Stimulated activated naive CD4-positive, alpha-beta T cell (primary cell): Measurements from ENCODE around the gene ADGRG6.

Experiments used
- DNase-seq, 6 experiments: peaks; one replicate each; lab custom pipeline; 2025; lab: John Stamatoyannopoulos, UW

The ADGRG6 gene

DNA sequence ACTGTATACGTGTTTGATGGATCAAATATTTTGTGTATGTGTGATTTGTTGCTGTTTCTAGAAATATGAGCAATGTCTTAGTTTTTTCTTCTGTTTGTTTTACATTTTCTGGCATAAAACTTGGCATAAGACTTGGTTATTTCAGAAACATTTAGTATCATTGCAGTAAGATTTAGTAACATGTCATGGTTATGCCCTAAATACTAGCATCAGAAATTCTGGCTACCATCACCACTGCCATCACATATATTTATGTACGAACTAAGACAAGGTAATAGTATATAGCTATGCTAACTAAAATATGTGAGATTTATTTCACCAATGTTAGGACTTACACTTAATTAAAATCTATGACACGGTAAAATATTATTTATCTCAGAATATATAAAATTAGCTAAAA, 10.3 kb upstream of the ADGRG6 start:
- DNase-seq = no peak

DNA sequence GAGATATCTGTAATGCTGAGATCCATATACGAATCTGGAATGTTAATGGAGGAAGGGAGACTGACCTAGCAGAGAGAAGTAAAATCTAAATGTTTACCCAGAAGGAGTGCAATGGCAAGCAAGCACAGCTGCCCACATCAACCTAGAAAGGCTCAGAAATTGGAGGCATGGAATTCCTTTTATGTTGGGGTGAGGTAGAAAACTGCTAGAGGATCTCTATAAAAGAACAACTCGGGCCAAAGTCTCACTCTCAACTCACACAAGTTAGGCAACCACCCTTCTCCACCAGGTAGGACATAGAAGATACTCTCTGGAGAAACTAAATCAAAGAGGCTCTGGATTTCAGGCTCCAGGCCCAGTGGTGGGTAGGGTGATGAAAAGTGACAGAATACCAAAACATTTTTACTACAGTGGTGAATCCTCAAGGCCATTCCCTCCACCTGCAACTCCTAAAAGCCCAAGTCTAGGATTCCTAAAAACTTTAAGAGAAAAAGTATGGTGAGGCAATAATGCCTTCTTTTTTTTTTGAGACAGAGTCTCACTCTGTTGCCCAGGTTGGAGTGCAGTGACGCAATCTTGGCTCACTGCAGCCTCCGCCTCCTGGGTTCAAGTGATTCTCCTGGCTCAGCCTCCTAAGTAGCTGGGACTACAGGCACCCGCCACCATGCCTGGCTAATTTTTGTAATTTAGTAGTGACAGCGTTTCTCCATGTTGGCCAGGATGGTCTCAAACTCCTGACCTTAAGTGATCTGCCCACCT, 9.5 kb upstream of the ADGRG6 start:
- no peak for DNase-seq

- DNase-seq = no peak
Measured at GRCh38 chr6:142293121-142293520, 8.7 kb upstream of the ADGRG6 start.

- DNase-seq = no peak
Measured at GRCh38 chr6:142294679-142295078, 7.1 kb upstream of the ADGRG6 start.

DNA sequence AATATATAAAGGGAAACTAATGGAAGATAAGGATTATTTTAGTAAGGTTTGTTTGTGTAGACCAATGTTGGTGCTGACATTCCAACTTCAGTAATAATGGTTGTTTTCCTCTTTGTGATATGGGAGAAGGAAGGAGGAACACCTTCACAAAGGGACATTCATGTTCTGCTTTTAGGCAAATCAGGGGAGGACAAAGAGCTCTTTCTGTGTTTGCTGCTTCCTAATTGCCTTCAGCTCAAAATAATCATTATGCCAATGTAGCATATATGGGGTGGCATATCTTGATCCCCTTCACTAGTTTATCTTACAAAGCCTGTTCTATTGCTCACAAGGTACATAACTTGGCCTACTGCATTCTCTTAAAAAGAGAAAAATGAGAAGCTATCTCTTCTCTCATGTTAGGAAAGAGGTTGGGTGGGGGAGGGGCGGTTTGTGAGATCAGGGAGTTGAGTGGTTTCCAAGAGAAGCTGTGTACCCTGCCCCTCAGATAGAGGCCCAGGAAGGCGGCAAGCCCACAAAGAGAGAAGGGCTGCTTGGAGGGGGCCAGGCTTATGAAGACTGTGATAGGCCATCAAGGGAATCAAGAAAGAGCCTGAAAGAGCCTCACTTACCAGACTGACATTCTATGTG, 4.7 kb upstream of the ADGRG6 start:
- DNase-seq = no peak

DNA sequence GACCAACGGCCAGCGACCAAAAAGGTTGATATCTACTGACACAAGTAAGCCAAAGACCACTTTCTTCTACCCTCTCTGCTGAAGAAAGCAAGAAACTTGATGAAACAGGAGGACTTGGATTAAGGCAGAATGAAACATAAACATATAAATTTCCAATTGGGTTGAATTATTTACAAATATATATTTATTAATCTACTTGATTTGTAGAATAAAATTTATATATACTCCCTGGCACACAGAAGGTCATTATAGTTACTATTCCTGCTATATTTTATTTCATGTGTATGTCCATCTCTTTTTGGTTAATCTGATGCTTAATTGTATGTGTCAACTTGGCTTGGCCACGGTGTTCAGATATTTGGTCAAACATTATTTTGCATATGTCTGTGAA, 4.2 kb upstream of the ADGRG6 start:
- no peak for DNase-seq

DNA sequence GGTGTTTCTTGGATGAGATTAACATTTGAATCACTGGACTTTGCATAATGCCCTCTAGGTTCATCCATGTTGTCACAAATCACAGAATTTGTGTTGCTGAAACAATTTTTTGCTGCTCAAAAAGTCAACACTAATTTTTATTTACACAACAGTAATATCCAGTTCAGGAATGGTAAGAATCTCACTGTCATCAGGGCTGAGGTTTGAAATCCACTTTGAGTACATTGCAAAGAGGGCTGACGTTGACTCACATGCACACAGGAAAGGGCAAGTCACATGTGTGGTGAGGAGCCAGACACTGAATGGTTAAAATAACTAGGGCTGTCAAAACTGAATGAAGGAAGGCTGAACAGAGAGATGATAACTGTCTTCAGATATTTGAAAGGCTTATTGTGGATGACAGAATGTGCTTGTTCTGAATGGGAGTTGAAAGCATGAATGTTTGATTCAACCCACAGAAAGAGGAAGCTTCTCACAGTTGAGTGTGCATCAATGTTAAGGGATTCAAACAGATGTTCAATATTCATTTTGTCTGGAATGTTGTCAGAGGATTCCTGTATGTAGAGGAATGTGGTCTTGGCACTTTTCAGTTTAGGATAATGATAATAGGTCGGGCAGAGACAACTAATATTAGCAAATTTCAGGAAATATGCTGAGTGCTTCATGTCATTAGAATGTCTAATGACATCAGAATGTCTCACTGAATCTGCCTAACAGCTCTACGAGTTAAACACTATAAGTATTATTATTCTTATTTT, 3.6 kb upstream of the ADGRG6 start:
- no peak for DNase-seq

DNA sequence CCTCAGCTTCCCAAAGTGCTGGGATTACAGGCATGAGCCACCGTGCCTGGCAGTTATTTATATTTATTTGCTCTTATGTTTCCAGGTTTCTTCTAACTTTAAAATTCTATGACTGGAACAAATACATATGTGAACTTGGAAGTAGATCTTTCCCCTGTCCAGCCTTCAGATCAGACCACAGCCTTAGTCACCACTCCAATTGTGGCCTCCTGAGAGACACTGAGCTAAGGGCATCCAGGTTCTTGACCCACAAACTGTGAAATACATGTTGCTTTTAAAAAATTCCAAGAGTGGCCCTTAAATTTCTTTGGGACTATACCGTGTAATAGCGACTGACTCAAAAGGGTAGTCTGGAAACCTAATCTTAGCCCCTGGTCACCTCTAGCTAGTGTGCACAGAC, 1.5 kb upstream of the ADGRG6 start:
- no peak for DNase-seq

- DNase-seq = peak in 2 of 6 experiments; percentile 17 to 34
Measured at GRCh38 chr6:142300758-142301650, 803 bp upstream of the ADGRG6 start.

GRCh38 chr6:142302421-142303175, 791 bp downstream of the ADGRG6 start:
- no peak for DNase-seq

DNA sequence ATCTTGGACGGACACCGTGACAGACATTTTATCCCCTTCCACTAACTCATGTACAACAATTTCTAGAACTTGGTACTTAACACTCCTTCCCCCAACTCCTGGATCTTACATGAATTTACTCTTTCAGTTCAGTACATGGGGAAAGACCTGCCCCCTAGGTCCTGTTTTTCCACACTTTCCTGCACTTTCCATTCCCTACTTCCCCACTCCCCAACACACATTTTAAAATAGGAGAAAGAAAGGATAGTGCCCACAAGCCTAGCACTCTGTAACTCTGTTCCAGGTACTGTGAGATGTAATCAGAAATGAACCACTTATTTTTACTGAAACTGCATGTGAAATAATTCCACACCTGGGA, 1.3 kb downstream of the ADGRG6 start:
- DNase-seq = no peak

GRCh38 chr6:142304241-142304640, 2.4 kb downstream of the ADGRG6 start:
- DNase-seq = no peak

DNA sequence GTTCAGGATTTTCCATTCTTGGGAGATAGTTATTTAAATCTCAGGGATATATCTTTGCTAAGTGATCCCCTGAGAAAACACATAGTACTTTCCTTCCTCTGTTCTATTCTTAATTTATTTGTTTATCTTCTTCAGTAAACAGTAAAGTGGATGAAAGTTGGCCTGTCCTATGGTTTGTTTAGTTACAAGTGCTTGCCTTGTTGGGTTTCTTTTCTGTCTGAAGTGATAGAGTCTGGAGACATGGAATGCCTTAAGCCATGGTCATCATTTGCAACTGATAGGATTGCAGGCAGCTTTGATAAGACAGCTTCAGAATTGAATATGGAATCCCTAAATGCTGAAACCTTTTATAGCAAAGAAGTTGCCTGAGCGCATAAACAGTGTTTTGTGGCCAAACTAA, 4.9 kb downstream of the ADGRG6 start:
- no peak for DNase-seq

DNA sequence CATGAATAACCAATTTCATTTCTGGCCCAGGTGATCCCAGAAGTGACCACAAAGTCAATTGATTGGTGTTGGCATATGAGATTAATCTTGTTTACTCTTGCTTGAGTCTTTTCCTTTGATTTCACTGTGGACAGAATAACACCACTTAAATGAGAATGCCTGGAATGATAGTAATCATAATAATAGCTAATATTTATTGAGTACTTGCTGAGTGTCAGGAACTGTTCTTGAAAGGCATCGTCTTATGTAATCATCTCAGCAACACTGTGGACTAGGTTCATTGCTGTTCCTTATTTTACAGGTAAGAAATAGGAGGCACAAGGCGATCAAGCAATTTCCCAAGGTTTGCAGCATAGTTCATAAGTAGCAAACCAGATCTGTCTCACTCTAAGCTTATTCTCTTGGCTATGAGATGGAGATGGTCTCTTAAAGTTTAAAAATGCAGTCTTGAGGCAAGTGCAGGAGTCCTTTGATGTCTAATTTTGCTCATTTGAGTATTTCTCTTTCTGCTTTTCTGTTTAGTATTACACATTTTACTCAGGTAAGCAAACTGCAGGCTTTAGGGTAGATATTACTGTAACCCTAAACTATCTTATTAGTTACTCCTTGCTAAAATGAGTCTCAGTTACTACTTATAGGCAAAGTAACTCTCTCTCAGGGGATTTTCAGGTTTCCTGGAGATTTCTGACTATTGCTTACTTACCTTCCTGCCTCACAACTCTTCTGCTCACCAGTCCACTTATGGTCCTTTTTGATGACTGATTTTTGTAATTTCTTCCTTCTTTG, 6.3 kb downstream of the ADGRG6 start:
- DNase-seq = no peak

GRCh38 chr6:142309426-142309825, 7.6 kb downstream of the ADGRG6 start:
- DNase-seq = no peak

DNA sequence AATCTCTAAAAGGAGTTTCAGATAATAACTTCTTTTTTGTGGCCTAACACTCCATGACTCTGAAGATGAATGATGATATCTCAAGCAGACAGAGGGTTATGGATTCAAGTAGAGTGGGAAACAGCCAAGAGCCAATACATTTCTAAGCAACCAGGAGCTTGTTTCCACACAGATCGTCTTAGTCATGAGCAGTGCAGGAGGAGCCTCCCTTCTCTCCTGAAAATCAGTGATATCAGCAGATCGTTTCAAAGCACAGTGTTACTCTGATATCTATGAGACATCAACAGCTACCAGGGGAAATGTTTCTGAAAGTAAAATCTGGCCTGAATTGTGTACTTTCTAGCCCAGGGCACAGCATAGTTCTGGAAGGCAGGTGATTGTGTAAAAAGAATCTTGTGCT, 11.5 kb downstream of the ADGRG6 start:
- DNase-seq = no peak

DNA sequence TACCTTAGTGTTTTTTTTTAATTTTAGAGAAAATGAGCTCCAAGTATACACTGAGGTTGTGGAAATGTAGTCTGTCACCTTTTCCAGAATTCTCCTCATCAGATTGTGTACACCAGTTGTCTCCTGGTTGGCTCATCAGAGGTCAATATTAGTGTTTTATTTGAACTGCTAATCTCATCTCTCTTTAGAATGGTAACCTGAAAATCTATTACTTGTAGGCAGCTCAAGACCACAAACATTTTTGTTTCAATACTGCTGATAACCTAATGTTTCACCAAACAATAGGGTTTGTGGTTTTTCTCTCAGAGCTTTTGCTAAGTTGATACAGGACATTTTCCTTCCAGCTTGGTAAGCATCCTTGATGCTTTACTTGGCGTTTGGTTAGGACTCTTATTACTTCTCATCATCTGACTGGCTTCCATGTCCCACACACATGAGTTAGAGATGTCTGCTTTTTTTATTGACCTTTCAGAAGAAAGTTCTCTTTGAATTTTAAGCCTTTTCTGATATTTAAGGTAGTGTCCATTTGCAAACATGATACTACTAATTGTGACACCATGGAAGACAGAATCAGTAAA, 15.1 kb downstream of the ADGRG6 start:
- no peak for DNase-seq

- DNase-seq = no peak
Measured at GRCh38 chr6:142318714-142319113, 16.9 kb downstream of the ADGRG6 start.

DNA sequence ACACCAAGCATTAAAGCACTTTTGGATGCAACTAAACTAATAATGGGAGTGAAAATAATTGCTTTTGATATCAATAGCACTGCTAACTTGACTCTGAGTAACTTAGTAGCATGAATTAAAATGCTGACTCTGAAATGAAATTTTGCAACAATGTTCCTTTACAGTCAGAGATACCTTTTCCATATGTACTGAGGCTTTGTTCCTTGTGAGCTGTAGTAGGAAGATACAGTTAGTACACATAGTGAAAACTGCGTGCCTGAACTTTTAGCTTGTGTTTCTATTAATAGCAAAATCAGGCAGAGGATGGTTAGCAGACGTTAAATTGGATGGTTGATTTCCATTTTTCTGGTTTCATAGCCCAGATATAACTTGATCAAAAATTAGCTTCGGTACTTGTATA, 18.6 kb downstream of the ADGRG6 start:
- DNase-seq = no peak

- DNase-seq = no peak
Measured at GRCh38 chr6:142321451-142321850, 19.6 kb downstream of the ADGRG6 start.
